Stimulated activated CD4-positive, alpha-beta T cell treated with anti-CD3 and anti-CD28 coated beads, TNF-alpha, amount 100 ng/mL, for 48 hours (primary cell): ENCODE measurements around the gene IFRD2.
"Not testable (repeated sequence)": the region's sequence is repeated elsewhere in the genome, so short reads cannot be mapped to it uniquely, and the experiment has no call there.

ENCODE experiments used
- DNase-seq, 3 donors: peaks; one replicate each; pipeline ENCODE4 v3.0.0-alpha.2; 2020; ENCODE audit warnings: low read depth in 3 of 3

Gene IFRD2

GRCh38 chr3:50268276-50268675 is 24.0 kb downstream of the IFRD2 start:
- no peak for DNase-seq

DNA sequence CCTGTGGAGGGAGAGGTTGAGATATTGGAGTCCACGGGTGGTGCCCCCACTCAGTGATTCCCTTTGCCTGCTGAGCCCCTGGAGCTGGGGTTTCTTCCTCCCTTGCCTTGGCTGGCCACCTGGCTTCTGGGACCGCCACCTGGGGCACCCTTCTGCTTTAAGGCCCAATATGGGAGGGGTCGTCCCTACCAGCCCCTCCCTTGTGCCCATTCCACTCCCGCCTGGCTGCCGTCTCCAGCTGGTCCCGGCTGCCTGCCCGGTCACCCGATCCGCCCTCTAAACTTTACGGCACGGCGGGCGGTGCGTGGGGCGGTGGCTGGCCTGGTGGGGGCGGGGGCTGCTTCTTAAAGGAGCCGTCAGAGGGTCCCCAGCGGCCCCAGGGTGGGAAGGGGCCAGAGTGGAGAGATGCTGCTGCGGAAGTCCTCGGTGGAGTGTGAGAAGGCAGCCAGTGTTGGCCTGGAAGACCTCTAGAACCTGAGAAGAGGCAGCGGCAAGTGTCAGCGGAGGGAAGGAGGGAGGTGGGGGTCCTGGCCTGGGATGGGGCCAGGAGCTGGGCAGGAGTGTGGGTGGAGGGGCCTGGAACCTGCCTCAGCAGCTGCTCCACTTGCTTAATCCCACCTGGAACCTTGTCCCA is 24.8 kb downstream of the IFRD2 start:
- DNase-seq = no peak

GRCh38 chr3:50266836-50267235 is 25.4 kb downstream of the IFRD2 start:
- DNase-seq = no peak

DNA sequence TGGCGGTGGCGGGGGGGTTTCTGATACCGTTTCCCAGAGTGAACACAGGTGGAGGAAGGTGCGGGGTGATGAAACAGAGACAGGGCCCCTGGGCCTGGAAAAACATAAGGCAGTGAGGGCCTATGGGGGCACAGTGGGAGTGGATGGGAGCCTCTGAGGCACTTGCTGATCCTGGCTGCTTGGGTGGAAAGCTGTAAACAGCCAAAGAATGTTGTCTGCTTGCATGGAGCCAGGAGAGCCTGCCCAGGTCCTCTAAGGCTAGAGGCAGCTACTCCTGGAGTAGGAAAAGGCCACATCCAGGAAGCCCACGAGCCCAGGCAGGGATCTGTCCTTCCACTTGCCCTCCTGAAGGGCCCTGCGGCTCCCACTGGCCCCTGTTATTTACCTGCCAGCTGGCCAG is 26.2 kb downstream of the IFRD2 start:
- no peak for DNase-seq

- DNase-seq = no peak
These were observed 26.7 kb downstream of the IFRD2 start for GRCh38 chr3:50265571-50265970.

DNA sequence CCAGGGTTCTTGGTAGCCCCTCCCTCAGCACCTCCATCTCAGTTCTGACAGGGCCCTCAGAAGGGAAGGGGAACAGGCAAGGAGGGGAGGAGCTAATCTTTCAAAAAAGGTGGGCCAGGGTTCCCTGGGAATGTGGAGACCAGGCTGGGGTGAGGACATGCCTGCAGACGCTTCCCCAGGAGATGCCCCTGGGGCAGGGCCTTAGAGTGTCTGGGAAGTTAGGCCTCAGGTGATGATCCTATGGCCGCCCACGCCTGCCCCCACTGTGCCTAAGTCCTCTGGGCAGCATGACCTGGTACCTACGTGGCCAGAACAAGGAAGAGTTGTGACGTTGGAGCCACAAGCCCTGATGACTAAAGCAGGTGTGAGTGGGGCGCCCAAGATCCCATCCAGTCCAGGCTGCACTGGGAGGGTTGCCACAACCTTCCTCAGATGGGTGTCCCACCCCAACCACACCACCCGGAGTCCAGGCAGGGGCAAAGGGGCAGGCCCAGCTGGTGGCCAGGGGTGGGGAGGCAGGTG is 27.2 kb downstream of the IFRD2 start:
- DNase-seq = no peak

DNA sequence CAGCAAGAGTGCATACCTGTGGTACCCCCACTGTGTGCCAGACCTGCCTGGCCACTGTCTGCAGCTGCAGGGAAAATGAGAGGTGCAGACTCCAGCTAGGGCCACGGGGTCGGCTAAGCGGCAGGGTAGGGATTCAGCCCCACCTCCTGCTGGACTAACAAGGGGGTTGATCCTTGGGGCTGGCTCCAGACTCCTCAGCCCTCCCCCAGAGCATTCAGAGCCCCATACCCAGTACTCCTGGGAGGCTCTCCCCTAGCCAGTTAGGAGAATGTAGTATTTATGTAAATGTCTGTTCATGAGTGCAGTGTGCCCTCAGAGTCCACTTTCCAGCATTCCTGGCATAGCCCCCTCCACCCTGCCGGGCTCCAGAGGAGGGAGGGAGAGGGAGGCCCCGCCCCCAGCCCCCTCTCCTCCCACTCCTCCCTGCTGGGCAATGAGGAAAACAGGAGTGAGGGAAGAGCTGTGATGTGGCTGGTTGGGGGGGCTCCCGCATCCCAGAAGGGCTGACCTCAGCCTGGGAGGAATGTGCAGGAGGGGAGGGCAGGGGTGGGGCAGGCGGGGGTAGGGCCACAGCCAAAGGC is 27.8 kb downstream of the IFRD2 start:
- DNase-seq = no peak

GRCh38 chr3:50263478-50264382 is 28.5 kb downstream of the IFRD2 start:
- no peak for DNase-seq

- DNase-seq = no peak
These were observed 29.5 kb downstream of the IFRD2 start for GRCh38 chr3:50262778-50263177.

- not testable (repeated sequence) for DNase-seq
These were observed 30.0 kb downstream of the IFRD2 start for GRCh38 chr3:50262200-50262599.

DNA sequence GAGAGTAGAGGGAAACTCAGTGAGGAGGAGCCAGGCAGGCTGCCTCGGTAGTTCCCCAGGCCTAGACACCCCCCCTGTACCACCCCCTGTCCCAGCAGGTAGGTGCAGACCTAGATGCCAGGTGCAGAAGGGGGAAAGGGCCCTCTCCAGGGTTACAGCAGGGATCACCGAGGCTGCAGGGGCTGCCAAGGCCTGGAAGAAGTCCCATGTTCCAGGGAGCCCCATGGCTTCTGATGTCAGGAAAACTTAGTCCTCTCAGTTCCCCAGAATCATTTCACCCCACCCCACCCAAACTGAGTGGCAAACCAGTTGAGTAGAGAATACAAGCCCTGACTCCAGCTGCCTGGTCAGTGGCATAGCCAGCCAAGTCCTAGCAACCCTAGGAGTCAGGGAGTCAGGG is 30.7 kb downstream of the IFRD2 start:
- DNase-seq = no peak

DNA sequence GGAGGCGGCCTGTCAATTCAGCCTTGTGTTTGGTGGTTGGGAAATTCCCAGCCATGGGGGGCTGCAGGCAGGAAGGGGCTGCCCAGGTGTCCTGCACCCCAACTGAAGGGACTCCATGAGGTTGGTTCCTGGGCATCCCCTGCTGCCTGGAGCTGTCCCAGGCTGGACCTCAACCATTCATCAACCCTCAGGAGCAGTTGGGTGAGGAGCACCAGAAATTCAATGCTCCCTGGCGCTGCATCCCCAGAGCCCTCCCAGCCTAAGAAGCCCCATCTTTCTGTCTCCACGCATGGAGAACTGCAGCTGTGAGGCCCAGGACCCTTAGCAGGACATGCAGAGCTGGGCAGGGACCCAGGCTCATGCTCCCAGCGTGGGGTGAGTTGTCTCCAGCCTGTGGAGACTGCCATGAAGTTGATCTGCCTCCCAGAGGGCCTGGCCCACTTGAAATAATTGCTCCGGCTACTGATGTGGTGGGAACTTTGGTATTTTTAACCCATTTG is 31.2 kb downstream of the IFRD2 start:
- DNase-seq = no peak

DNA sequence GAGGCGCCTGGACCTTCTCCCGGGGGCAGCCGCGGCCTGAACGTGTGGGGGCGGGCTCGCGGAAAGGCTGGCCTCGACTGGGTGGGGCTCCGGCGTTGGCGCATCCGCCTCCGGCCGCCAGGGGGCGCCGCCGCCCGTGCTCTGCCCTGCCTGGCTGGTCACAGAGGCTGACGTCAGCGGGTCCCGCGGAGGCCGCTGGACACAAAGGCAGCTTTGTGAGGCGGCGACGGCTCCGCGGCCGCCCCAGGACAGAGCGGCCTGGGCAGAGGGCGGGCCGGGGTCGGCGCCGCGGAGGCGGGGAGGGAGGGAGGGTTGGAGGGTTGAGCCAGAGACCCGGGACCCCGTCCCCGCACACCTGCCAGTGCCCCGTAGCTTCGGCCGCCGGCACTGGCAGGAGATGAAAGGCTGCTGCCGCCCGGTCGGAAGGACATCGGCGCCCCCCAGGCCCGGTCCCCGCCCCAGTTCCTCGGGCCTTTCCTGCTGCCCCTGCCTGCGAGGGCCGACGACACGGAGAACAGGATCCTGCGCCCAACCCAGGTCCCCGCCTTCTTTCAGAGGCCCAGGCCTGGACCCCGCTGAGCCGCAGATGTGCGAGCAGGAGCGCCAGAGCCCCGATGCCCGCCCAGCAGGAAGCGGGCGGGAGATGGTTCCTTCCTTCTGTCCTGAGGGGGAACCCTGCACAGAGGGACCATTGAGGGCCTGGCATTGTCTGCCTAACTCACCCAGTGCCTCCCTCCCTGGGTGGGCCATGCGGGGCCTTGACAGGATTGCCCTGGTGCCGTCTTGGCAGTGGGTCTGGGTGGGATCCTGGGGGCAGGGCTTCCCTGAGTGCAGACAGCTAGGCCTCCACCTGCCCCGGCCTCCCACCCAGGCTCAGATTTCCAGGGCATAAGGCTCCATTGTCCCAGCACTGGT is 31.9 kb downstream of the IFRD2 start:
- DNase-seq = peak; percentile 65 to 79 (median 76)

DNA sequence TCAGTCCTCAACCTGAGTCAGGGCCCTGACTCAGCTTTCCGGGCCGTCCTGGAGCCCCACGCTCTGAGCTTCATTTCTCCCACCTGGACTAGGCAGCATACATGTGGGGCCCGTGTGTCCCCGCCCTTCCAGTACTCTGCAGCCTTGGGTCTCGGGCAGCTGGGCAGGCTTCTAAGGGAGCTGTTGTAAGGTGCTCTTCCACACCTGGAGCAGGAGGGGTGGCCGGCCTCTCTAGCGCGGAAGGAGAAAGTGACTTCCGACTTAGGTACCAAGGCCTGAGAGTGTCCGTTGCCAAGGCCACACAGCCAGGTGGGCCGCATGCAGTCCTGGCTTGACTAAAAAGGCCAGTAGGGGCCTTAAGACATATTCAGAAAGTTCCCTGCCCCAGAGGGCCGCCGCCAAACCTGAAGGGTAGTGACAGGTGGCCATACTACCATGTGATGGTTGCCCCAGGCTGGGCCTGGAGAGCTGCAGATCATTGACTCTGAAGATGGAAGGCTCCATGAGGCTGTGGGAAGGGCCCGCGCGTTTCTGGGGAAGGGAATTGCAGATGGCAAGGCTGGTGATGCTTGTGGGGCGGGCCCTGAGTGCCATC is 32.7 kb downstream of the IFRD2 start:
- no peak for DNase-seq

GRCh38 chr3:50258979-50259378 is 33.2 kb downstream of the IFRD2 start:
- DNase-seq = no peak

- DNase-seq = no peak
These were observed 34.1 kb downstream of the IFRD2 start for GRCh38 chr3:50258029-50258680.

- DNase-seq = no peak
These were observed 35.0 kb downstream of the IFRD2 start for GRCh38 chr3:50256978-50257890.

DNA sequence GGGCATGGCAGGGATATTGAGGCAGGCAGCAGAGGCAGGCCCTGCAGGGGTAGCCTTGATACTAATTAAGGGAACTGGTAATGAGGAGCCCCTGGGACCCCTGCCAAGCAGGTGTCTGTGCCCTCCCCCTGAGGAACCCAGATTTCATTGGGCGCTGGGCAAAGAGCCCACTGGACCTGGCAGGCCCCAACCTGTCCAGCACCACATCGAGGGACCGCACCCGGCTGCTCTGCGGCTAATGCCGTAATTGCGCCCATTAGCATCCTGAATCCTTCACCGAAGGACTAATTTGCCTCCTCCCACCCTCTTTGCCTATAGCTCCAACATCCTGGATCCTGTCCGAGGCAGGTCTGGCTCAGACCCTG is 37.0 kb downstream of the IFRD2 start:
- no peak for DNase-seq

DNA sequence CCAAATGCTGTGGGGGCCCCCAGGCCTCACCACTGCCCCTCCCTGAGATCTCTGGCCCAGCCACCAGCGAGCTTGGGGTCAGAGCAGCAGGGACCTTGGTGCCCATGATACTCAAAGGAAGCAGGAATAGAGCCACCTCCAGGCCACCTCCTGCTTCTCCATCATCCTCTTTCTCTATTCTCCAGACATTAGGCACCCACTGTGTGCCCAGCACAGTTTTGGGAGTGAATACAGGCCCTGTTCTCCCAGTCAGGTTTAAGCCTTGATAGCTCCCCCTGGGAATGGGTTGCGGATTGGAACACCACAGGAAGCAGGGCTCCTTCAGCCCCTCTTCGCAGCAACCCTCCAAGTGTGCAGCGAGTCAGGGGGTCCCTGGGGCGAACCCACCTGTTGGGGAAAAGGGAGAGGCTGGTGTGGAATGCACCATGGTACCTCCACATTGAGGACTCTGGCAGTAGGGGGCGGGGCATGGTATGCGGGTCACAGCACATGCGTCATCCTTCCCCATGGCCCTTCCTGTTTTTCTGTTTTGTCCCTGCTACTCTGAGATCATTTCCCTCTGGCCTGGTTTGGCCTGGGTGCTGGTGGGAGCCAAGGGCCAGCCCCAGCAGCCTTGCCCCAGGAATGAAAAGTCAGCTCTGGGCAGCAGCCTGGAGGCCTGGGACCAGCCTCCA is 37.5 kb downstream of the IFRD2 start:
- DNase-seq = no peak
